HG02763 (cell line): ENCODE results near the gene SLIT1.

Experiments
- ATAC-seq: cut with Tn5 transposase; IDR thresholded peaks from one replicate; pipeline ENCODE4 v1.9.1; 2021; ENCODE audit warnings: mild to moderate bottlenecking, moderate library complexity; ENCODE audit not compliant: unreplicated experiment

SLIT1 gene

DNA sequence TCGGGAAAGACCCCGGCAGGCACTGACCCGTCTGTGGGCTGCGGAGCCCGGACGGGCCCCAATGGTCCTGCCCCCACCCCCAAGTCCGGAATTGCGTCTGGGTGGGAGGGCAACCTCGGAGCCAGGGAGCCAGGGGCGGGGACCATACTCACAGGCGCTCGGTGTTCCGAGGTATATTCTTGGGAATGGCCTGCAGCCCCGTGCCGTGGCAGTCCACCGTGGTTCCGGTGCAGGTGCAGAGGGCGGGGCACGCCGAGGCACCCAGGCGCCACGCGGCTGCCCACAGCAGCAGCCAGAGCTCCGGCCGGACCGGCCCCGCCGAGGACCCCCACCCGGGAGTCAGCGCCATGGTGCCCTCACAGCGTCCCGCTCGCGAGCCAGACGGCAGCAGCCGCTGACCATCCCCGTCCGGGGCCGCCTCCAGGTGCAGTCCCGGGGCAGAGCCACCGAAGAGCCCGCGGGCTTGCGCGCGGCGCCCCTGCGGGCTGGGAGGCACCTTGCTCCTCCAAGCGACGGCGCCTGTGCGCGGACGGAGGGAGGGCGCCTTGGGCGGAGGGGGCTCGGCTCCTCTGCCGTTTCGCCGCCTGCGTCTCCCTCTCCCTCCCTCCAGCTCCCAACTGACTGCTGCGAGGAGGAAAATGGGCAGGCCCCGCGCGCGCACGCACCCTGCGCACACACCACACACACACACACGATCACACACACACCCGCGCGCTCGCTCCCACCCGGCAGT lies at the start of gene SLIT1:
Gene SLIT1, minus strand, starts transcription at position 634 of the 733 bp plus-strand sequence. Its CDS starts 285 bp downstream, at position 349.
- ATAC-seq, result no peak

DNA sequence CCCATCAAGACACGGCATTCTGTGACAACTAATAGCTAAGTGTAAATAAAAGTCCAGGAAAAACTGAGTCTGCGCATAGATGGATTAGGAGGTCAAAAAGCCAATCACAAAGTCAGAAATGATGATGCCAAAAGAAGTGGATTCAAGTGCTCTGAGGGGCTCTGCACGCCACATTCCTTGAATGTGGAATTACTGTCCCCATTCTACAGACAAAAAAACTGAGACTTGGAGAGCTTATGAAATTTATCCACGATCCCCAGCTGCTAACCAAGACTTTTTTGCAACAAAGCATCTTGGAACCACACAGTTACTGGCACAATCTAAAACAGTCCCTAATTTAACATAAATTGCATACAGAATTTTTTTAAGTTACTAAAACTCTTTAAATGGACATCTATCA lies 49.6 kb upstream of the SLIT1 start:
- ATAC-seq, result no peak

- no peak for ATAC-seq
Measured at GRCh38 chr10:97234400-97234799, 48.6 kb upstream of the SLIT1 start.

DNA sequence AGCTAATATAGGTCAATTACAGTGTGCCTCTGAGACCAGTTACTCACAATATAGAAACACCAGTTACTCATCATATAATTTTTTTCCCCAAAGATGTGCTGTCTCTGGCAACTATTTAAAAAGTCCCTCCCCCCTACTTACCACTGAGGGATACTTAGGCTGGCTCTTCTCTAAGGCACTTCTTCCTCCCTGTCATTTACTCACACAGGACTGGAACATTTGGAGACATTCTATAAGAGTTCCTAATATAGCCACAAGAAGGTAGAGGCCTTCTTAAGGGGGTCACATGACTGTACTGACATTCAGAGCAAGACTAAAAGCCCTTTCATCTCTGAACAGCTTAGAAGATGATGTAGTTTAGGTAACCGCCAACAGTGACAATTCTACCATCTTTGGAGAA lies 44.4 kb upstream of the SLIT1 start:
- ATAC-seq, result no peak

DNA sequence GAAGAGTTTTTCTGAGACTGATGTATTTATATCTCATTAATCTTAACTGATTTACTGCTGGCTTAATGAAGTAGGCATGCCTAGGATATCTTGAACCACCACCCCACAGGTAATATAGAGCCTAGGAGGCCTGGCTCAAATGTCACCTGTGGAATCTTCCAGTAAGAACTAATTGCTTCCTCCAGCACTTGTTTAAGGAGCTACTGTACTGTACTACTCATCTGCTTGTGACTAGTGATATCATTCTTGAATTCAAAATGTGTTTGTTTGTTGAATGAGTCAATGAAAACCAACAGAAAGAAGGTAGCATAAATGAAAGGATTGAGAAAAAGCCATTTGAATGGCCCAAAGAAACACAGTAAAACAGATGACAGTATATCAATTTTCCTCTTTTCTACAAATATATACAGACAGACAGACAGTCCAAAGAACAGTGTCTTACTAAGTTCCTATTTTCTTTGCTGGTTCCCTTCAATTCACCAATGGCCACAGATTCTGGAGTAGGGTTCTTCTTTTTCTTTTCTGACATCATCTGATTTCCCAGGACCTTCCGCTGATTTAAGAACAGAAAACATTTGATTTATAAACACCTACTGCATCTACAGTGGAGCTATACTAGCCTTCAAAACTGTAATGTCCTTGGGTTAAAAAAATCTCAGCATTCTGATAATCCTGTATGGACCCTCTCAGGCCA lies 43.7 kb upstream of the SLIT1 start:
- no peak for ATAC-seq

DNA sequence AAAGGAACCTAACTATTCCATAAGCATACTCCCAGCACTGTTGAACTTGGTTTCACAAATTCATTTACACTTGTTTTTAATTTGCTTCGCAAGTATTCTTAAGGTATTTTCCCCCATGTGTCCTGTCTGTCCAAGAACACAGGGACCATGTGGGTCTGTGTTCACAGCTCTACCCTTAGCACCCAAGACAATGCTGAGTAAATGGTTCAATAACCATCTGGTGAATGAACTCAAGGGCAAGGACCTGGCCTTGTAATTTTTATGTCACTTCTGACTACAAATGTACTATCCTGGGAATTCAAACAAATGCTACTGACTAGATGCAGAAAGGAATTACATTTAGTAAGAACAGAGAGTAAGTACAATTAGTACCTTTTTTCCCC lies 43.0 kb upstream of the SLIT1 start:
- ATAC-seq, result no peak

GRCh38 chr10:97228130-97228774 lies 42.5 kb upstream of the SLIT1 start:
- ATAC-seq, result no peak

DNA sequence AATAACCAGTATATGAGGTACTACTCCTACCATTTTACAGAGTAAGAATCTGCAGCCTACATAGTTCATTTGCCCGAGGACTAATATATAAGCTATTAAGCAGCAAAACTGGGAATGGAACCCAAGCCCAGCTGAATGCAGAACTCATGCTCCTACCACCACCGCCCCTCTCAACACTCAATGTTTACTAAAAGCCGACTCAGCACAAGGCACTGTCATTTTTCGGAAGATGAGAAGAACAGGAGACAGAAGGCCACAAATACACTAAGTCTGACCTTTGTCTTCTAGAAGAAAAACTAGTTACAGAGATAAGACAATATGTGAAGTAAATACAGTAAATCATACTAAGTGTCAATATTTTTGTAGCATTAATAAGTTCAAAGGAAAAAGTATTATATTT lies 40.6 kb upstream of the SLIT1 start:
- no peak for ATAC-seq

- no peak for ATAC-seq
Measured at GRCh38 chr10:97224483-97225435, 39.0 kb upstream of the SLIT1 start.

DNA sequence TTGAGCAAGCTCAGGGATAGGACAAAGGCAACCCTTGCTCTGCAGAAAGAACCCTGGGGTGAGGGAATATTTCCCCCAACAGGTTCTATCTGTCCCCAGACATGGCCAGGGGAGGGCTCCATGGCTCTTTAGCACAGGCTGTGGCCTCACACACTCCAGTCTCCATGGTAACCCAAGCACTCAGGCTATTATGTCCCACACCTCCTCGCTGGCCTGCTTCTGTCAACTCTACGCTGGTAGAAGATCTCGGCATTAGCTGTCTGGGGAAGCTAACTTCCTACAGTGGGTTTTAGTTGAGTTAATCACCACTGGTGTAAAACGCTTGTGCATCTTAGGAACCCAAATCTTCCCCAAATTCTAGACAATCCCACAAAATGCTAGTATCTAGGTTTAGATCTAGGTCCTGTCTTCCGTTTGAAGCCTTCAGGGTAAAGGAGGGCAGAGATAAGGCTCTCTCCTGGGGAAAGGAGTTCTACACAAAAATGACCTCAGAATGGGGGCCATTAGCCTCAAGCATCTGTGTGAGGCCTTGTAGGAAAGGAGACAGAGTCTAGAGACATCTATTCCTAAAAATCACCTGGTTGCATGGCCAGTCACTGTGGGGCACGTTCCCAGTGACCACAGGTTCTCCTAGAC lies 36.7 kb upstream of the SLIT1 start:
- no peak for ATAC-seq

DNA sequence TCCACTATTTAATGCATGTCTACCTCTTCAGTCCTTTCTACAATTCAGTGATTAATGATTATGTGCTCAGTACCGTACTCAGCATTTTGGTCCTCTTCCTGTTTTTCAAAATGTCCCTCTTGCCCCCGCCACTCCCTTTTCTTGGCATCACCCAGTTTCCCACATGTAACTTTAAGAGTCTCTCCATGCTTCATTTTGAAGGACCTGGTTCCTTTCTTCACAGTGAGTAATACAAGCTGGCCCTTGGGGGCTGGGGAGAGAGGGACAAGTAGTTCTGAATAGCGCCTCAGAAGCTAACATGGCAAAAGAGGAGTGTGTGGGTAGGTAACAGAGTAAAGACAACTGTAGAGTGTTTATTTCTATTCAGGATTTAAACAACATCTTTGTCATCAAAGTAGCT lies 34.6 kb upstream of the SLIT1 start:
- no peak for ATAC-seq

GRCh38 chr10:97217299-97217698 lies 31.5 kb upstream of the SLIT1 start:
- ATAC-seq, result no peak

DNA sequence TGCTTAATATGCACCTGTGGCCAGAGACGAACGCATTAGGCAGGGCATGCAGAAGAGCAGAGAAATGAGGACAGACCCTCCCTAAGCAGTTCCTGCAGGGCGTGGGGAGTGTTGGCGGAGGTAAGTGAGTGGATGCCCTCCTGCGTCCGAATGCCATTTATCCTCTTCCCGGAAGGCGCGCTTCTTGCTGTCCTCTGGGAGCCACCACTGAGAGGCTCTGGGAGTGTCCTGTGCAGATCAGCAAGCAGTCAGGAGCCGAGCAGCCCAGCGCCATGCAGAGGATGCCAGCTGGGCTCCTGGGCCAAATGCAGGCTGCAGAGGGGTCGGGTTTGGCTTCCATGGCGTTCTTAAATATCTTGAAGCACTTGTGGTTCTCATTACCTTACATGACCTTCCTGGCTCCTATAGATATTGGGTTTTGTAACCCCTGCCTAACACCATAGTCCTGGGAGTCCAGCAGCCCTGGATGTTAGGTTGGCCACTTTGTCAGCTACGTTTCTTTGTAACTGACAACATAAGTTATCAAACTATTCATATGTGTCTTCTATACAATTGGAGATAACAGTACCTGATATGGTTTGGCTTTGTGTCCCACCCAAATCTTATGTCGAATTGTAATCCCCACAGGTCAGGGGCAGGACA lies 30.0 kb upstream of the SLIT1 start:
- ATAC-seq, result no peak

GRCh38 chr10:97213431-97213830 lies 27.7 kb upstream of the SLIT1 start:
- ATAC-seq, result no peak

DNA sequence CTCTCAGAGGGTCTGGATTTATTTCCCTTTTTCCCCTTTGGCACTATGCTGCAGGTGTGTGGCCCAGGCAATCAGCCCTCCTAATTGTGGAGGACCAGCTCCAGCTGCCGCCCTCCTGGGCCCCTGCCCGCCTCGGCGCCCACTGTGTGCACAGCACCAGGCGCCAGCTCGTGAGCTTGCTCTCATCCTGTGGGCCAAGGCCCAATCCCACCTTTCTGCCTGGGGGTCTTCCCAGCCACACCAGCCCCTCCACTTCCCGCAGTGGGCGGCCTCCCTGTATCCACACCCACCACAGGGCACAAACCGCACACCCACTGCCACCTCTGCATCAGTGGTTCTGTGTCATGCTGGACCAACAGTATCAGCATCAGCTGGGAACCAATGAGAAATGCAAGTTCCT lies 25.5 kb upstream of the SLIT1 start:
- ATAC-seq, result no peak

DNA sequence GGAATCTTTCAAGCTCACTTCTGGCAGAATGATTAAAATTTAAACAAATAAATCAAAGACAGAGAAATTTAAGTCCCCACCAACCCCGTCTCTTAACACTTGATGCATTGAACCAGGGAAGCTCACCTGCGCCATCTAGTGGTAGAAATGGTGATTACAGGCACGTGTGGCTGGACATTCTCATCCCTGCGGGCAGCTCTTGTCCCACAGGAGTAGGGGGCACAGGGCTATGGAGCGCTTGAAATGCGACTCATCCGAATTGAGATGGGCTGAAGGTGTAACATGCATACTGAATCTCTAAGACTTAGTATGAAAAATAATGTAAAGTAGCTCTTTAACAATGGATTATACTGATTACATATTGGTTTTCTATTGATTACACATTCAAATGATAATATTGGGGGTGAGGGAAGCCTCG lies 24.8 kb upstream of the SLIT1 start:
- no peak for ATAC-seq

DNA sequence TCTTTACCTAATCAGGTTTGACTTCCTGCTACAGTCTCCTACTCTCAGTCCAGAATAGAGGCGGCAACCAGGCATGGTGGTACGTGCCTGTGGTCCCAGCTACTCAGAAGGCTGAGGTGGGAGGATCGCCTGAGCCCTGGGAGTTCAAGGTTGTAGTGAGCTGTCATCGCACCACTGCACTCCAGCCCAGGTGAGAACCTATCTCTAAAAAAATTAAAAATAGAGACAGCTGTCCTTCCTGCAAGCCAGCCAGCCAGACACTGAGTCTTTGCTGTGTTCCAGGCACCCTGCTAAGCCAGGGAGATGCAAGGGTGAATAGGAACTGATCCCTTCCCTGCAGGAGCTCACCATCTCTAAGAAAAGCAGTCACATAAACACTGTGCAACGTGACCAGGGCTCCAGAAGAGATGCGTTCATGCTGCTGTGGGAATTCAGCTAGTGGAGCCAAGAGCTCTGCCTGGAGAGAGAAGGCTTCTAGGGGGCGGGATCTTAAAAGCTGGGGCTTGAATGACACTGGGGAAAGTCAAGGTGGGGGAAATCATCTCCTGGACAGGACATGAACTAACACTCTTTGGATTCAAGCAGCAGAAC lies 22.1 kb upstream of the SLIT1 start:
- ATAC-seq, result no peak

- no peak for ATAC-seq
Measured at GRCh38 chr10:97207131-97207530, 21.4 kb upstream of the SLIT1 start.

GRCh38 chr10:97204826-97205679 lies 19.3 kb upstream of the SLIT1 start:
- ATAC-seq, result no peak
